ENCODE data around the gene TMEM120A.
"Not testable (repeated sequence)": the region's sequence is repeated elsewhere in the genome, so short reads cannot be mapped to it uniquely, and the experiment has no call there.

Gene TMEM120A

DNA sequence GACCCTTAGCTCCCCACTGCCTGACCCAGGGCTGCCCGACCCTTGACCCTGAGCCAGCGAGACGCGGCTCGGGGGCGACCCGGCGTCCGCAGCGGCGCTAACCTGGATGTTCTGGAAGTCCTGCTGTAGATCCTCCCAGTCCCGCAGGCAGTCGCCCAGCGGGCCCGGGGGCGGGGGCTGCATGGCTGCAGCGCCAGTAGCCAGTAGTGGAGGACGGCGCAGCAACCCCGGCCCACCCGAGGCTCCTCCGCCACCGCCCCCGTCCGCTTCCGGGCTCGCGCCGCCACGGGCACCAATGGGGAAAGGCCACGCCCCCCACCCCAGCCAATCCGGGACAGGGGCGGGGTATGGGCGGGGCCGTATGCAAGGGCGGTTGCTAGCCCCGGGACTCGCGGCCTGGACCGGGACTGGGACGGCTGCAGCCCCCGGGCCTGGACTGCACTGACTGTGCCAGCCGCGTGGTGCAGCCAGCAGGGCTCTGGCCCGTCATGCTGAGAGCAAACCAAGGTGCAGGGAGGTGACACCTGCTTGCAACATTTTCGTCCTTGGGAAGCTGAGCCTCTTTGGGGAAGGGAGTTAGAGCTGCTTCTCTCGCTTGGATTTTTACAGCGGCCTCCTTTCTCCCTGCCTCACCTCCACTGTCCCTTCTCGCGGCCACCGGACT, at the start of gene TMEM120A:
TMEM120A (minus strand) TSS at position 208 of the 664 bp plus-strand sequence; CDS start at position 183, 25 bp downstream.
- DNase-seq, result peak; percentile 90 to 95 (median 92)

DNA sequence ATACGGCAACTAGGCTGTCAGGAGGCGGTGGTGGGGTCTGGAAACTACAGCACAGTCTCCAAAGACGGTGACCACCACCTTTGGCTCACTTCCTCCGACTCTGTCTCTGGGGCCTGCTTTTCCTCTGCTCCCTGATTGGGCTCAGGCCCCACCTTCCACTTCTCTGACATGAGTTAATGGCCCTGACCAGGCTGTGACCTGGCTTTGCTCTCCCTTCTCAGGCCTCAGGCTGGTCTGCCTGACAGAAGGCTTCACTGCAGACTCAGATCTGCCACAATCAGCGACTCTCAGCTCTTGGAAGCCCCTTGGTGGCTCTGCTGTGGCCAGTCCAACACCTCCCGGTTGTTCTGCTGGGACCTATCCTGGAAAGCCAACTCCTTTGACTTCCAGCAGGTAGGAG, 45.7 kb upstream of the TMEM120A start:
- DNase-seq, result no peak

DNA sequence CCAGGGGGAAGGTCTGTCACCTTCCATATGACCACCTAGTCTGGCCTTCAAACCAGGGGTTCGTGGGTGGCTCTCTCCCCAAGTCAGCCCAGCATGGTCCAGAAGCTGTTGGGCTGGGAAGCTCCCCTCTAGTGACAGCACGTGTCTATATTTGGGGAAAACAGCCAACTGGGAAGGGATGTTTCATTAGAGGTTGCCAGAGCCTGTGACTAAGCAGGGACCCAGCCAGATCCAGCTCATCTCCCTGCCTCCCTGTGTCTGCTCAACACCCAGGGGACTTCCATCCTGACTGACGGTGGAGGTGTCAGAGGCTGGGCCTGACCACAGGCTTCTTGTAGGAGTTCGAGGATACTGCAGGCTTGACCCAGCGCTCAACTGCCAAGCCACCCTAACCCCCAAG, 42.9 kb upstream of the TMEM120A start:
- no peak for DNase-seq

DNA sequence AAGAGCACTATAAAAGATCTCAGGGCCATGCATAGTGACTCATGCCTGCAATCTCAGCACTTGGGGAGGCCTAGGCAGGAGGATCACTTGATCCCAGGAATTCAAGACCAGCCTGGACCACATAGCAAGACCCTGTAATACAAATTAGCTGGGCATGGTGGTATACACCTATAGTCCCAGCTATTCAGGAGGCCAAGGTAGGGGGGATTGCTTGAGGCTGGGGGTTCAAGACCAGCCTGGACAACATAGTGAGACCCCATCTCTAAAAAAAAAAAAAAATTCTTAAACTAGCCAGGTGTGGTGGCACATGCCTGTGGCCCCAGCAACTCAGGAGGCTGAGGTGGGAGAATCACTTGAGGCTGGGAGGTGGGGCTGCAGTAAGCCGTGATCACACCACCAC, 37.6 kb upstream of the TMEM120A start:
- DNase-seq, result no peak

DNA sequence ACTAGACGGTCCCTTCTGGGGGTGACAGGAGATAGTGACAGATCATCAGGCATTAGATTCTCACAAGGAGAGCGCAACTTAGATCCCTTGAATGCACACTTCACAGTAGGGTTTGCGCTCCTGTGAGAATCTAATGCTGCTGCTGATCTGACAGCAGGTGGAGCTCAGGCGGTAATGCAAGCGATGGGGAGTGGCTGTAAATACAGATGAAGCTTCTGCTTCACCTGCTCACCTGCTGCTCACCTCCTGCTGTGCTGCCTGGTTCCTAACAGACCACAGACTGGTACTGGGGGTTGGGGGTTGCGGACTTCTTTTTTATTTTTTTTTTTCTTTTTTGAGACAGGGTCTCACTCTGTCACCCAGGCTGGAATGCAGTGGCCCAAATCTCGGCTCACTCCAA, 35.3 kb upstream of the TMEM120A start:
- not testable (repeated sequence) for DNase-seq

DNA sequence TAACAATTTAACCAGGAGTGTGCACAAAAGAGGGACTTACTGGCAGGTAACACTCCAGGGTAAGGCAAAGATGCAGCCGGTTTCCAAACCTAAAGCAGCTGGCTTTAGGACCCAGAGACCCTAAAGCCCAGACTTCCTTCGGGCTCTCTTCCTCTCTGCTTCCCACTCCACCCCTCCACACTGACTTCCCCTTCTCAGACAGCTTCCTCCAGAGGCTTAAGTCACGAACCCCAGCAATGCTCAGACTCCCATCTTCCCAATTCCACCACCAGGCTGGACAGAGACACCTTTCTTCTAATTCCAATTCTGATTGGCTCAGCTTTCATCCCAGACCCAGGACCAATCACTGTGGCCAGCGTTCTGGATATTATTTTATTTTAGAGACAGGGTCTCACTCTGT, 28.6 kb upstream of the TMEM120A start:
- DNase-seq, result no peak

DNA sequence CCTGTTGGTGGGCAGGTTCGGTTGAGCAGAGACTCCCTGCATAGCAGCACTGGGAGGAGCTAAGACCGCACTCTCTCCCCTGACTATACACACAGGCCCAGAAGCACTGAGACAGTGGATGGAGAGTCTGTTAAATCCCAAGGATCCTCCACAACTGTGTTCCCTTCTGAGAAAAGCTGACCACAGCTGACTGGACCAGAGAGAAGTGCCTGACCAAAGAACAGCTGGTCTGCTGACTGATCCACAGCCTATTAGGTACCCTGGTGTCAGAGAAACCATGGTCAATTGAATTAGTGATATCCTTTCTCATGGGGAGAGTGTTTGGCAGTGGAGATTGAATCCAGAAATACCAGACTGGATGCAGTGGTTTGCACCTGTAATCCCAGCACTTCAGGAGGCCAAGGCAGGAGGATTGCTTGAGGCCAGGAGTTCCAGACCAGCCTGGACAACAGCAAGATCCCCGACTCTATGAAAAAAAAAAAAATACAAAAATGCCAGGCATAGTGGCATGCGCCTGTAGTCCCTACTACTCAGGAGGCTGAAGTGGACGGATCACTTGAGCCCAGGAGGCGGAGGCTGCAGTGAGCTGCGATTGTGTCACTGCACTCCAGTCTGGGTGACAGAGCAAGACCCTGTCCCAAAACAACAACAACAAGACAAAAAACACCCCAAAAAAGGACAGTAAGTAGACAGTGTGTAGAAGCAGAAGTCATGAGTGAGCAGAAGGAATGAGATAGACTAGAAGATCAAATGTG, 27.8 kb upstream of the TMEM120A start:
- no peak for DNase-seq

DNA sequence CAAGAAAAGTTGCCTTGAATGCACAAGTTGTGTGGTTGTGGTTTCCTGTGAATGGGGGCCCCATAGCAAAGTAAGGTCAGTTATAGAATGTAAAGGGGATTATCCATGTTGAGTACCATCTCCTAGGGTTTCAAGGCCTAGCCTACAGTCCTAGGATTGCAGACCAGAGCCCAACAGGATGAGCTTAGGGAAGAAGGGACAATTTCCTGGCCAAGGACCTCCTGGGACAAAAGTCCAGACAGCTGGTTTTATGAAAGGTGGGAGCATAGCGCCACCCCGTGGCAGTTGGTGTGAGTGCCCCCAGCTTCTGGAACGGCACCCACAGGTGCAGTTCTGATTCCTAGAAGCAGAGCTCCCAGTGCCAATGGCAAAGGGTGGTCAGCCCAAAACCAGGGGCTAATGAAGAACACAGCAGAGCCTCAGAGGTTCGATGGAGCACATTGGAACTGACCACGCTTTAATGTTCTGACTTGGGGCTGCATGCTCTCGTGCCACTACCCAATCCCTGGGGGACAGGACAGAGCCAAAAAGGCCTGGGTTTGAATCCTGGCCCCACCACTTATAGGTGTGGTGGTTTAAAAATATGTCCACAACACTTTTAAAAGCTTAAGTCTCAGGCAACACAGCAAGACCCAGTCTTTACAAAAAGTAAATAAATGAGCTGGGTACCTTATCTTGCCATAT, 25.8 kb upstream of the TMEM120A start:
- DNase-seq, result peak; percentile 23 to 52 (median 38)

DNA sequence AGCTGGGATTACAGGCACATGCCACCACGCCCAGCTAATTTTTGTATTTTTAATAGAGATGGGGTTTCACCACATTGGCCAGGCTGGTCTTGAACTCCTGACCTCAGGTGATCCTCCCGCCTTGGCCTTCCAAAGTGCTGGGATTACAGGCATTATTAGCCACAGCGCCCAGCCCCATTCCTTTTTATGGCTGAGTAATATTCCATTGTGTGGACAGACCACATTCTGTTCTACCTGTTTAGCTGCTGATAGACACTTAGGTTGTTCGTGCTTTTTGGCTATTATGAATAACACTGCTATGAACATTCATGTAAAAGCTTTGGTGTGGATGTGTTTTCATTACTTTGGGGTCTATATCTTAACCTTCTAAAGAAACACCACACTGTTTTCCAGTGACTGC, 24.1 kb upstream of the TMEM120A start:
- not testable (repeated sequence) for DNase-seq

DNA sequence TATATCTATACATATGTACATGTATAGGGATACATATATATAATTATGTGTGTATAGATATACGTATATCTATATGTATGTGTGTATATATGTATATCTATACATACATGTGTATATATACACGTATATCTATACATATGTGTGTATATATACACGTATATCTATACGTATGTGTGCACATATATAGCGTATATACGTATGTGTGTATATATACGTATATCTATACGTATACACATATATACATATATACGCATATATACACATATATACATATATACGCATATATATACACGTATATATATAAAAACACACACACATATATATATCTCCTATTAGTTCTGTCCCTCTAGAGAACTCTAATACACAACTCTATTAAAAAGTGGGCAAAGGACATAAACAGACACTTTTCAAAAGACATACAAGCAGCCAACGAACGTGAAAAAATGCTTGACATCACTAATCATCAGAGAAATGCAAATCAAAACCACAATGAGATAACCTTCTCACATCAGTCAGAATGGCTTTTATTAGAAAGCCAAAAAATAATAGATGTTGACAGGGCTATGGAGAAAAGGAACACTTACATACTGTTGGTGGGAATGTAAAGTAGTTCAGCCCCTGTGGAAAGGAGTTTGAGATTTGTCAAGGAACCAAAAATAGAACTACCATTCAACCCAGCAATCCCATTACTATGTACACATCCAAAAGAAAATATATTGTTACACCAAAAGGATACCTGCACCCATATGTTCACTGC, 22.0 kb upstream of the TMEM120A start:
- DNase-seq, result no peak

DNA sequence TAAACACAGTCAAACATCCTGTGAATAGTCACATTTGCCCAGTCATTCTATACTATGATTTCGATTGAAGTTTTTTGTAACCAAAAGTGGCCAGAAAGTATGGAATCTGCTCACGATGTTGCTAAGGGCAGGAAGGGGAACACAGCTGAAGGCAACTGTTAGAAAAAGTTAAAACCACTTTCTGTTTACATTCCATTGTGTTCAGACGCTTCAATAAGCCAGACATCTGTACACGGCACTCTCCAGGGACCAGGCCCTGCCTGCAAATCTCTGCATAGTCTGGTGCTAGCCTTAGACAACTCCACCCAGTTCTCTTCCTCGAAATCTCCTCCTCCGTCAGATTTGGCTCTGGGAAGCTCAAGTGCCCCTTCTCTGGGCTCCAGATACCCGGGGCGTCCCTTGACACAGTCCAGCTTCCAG, 17.1 kb upstream of the TMEM120A start:
- DNase-seq, result no peak

DNA sequence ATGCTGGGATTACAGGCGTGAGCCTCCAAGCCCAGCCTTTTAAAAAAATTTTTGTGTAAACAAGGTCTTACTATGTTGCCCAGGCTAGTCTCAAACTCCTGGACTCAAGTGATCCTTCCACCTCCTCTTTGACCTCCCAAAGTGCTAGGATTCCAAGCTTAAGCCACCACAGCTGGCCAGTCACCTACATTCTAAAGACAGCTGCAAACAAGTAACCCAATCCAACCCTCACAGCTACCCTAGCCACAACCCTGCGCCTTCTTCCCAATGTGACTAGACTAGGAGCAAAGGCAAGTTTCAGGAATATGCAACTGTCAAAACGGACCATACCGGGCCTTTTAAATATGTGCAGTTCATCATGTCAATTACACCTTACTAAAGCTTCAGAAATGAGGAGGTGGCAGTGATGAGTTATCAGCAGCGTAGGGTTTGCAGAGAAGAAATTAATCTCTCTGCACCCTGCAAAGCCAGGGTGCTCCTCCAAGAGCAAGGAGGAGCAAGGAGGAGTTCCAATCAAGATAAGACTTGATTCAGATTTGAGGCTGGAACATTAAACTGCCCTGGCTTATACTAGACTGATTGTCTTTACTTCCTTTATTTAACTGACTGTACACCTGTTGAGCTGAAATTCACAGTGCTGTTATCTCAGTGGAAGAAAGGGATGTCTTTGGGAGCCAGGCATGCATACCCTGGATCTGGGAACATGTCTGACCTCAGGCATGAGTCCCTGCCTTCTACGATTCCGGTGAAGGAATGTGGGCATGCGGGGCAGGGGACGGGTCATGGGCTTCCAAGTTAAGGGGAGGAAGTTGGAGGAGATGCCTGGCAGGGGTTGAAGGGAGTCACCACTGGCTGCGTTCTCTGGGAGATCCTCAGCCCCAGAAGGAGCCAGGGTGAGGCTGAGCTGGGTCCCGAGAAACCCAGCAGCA, 15.5 kb upstream of the TMEM120A start:
- DNase-seq, result no peak

DNA sequence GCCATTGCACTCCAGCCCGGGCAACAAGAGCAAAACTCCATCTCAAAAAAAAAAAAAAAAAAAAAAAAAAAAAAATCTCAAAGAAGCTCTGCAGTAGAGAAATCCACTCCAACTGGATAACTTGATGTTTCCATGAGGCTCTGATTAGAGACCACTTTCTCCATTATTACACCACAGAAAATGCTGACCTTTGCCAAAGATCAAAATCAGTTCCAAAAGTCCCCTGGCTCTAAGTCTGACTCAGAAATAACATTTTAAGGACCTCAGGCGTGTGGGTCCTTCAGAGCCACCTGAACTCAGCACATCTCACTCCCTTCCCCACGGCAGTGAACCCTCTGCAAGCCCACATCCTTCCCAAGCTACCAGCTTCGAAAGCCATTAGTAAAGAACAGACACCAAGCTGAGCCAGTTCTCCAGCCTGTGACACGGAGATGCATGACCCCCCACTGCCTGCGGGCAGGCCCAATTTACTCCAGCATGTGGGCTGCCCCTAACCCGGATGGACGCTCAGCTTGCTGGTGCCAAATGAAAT, 13.8 kb upstream of the TMEM120A start:
- no peak for DNase-seq

DNA sequence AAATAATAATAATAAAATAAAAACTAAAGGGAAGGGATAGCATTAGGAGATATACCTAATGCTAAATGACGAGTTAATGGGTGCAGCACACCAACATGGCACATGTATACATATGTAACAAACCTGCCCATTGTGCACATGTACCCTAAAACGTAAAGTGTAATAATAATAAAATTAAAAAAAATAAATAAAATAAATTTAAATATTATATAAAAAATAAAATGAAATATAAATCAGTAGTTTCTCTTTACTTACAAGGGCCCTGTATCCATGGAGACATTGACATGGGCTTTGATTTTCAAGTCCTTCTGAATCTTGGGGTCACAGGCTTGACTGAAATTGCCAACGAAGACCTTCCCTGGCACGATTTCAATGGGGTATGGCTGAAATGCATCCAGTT, 10.6 kb upstream of the TMEM120A start:
- DNase-seq, result not testable (repeated sequence)

DNA sequence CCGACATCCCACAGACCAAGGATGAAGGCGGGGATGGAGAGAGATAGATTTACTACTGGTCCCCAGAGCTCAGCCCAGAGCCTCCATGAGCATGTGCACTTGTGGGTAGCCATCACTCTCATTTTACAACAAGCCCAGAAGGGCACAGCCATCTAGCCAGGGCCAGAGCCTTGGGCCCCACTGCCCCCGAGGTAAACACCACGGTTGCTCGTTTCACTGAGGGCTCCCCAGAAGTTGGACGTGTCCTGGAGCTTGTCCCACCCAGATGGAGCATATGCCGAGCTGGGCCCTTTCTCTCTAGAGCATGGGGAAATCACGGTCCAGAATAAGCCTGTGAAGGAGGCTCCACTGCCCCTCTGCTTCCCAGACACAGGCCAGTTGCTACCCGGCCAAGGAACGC, 9.0 kb upstream of the TMEM120A start:
- no peak for DNase-seq

DNA sequence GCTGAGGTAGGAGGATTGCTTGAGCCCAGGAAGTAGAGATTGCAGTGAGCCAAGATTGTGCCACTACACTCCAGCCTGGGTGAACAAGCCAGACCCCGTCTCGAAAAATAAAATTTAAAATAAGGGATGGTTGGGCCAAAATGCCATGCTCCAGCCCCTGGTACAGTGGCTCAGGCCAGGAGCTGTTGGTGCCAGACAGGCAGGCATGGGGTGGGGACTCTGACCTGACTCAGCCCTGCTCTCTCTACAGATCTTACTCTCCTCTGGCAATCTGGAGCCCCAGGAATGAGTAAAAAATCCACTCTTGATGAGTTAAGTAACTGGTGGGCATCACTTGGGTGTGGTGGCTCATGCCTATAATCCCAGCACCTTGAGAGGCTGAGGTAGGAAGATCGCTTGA, 8.4 kb upstream of the TMEM120A start:
- DNase-seq, result no peak

DNA sequence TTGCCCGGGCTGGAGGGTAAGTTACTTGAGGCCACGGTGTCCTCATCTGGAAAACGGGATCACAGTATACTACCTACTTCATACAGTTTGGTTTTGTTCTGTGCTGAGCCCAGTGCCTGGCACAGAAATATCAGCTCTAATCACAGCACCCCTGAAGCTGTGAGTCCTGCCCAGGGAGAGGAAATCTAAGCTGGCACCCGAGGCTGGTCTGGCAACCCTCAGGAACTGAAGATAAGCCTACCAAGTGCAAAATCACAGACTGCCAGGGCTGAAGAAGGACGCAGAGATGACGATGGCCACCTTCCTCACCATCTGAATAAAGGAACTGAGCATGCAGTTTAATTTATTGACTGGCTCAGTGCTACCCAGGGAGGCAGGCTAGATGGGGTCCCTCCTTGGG, 7.7 kb upstream of the TMEM120A start:
- no peak for DNase-seq

DNA sequence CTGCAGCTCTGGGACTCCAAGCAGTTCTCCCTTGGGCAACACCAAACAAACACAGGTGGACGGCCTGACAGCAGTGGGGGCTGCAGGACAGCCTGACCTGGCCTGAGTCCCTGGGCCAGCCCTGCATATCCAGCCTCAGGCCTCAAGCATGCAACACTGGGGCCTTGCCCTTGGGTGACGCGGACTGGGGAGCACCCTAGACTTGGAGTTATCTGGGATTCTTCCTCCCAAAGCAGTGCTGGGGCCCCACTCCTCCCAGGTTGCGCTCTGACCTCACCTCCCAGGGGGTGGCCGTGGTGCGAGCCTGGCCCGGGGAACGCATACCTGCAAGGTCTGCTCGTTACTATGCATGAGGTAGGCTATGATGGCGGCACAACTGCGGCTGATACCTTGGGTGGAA, 6.2 kb upstream of the TMEM120A start:
- DNase-seq, result no peak

DNA sequence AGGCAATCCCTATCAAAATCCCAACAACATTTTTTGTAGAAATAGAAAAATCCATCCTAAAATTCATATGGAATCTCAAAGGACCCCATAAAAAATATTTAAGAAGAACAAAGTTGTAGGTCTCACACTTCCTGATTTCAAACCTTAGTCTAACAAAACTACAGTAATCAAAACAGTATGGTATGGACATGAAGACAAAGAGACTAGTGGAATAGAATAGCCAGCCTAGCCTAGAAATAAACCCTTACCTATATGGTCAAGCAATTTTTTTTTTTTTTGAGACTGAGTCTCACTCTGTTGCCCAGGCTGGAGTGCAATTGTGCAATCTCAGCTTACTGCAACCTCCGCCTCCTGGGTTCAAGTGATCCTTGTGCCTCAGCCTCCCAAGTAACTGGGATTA, 3.6 kb upstream of the TMEM120A start:
- no peak for DNase-seq

DNA sequence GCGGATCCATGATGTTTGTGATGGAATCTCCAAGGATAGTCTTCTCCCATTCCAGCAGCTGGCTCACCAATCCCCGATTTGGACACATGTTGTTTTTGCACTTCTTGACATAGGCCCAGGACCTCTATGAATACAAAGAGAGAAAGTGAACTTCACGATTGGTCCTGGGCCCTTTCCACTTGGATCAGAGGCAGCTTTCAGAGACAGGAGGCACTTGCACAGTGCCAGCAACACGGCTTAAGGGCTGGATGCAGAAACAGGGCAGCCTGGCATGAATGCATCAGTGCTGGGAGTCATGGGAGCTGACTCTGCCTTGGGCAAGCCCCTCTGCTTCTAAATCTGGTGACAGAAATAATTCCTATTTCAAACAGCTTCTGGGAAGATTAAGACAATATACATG, 2.1 kb upstream of the TMEM120A start:
- no peak for DNase-seq

DNA sequence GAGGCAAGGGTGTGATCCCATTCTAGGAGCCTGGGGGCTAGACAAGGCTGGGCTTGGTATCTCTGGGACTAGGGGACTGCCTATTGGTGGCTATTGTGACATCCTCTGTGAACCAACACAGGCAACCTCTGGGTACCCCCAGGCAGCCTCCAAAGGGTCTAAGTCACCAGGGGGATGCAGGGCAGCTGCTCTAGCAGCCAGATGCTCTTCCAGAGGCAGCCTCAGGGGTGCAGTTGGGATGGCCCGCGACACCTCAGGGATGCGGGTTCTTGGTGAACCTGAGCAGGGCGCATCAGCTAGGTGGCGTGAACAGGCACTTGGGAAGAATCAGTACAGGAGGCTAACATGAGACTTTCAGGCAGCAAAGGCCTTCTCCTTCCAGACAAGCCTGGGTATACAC, 1.6 kb upstream of the TMEM120A start:
- DNase-seq, result no peak

DNA sequence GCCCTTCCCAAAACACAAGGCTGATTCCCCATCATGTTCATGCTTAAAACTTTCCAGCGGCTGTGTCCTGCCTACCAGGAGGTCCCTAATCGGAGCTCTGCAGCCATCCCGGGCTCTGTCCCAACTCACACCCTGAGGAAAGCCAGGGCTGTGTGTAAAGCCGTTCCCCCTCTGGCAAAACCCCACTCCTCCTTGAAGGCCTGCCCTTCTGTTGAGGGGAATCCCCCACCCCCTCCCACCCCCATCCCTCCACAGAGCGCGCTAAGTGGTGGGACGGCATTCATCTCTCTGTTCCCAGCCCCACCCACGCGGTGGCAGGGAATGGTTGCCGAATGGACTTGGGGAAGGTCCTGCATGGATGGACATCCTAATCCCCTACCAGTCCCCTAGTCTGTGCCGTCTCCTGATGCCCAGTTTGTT, 667 bp upstream of the TMEM120A start:
- DNase-seq, result no peak
